HepG2 (cell line): ENCODE data around the gene SPHK2. TPM values are rescaled to one million over a fixed set of nuclear protein-coding genes. Genes with fewer than 3 reads are reported as not detected.

ENCODE experiments used
- ATAC-seq: fragments of 200-7000 bp; cut with Tn5 transposase; 3 replicates; pipeline ENCODE4 v1.9.1; 2020; ENCODE audit warnings: mild to moderate bottlenecking, moderate library complexity
- BruUV-seq: library from RNA; stranded (reverse); fragments of 400-500 nt; replicated peaks from 2 replicates; lab custom pipeline; 2021; lab: Mats Ljungman, UMichigan
- CTCF ChIA-PET: fragments of 300-600 bp; formaldehyde crosslinking; extraction: SDS; loops from one replicate; lab custom pipeline; 2021; ENCODE audit warnings: low total read pairs, inconsistent platforms, low intra/inter-chr PET ratio; lab: Yijun Ruan, JAX
- POLR2A ChIA-PET: fragments of 350-600 bp; sonication (Branson Sonifier 250); formaldehyde crosslinking; loops from one replicate; lab custom pipeline; 2020; ENCODE audit warnings: antibody characterized with exemption, inconsistent platforms; lab: Yijun Ruan, JAX
- DNase-seq: peaks from one replicate; pipeline ENCODE4 v3.0.0-alpha.2; 2015; ENCODE audit warnings: low spot score
- FAIRE-seq: peaks from 3 replicates; lab custom pipeline; 2011; peaks lifted over from hg19 to GRCh38; lab: Jason Lieb, UNC
- H2AFZ ChIP-seq: one replicate; pipeline ENCODE4 v1.6.1; 2011; ENCODE audit warnings: low read length, inconsistent platforms
- H3K27ac ChIP-seq: fragments of 300-600 bp; 3 replicates; pipeline ENCODE4 v1.8.0; 2011; ENCODE audit warnings: mixed run types, mild to moderate bottlenecking, mixed read lengths, low read length, inconsistent platforms; ENCODE audit not compliant: insufficient read depth; ENCODE audit errors: extremely low read length
- H3K27me3 ChIP-seq, 2 experiments: fragments of 200-600 bp in 1 of 2; 2 replicates in 1 of 2; 3 replicates in 1 of 2; pipeline versions ENCODE4 v1.6.0 to v1.8.0; 2011; ENCODE audit warnings: low read length in 2 of 2, mild to moderate bottlenecking in 2 of 2, moderate library complexity in 2 of 2, inconsistent platforms in 1 of 2; ENCODE audit not compliant: insufficient read depth in 2 of 2, control insufficient read depth in 1 of 2
- H3K36me3 ChIP-seq, 2 experiments: fragments of 200-600 bp in 1 of 2; replicated peaks in 1 of 2; 2 replicates in 1 of 2; 3 replicates in 1 of 2; pipeline versions ENCODE4 v1.5.1 to v1.8.0; 2011; ENCODE audit warnings: low read length in 2 of 2, inconsistent platforms in 1 of 2; ENCODE audit not compliant: insufficient read depth in 2 of 2, control insufficient read depth in 1 of 2
- H3K4me1 ChIP-seq: 2 replicates; pipeline ENCODE4 v1.5.1; 2012; ENCODE audit warnings: low read length, inconsistent platforms; ENCODE audit not compliant: insufficient read depth
- H3K4me2 ChIP-seq: 2 replicates; pipeline ENCODE4 v1.6.0; 2011; ENCODE audit warnings: low read depth, low read length, inconsistent platforms
- H3K4me3 ChIP-seq, 3 experiments: fragments of 200-600 bp in 1 of 3; sonication (generic), shearing (Covaris generic) in 1 of 3; replicated peaks in 1 of 3; 2 replicates each; pipeline ENCODE4 v1.5.1; 2011 to 2016; ENCODE audit warnings: low read length in 3 of 3, inconsistent platforms in 2 of 3, low read depth in 2 of 3, mild to moderate bottlenecking in 2 of 3, control low read depth in 1 of 3, mixed read lengths in 1 of 3; ENCODE audit not compliant: insufficient read depth in 1 of 3
- H3K79me2 ChIP-seq: one replicate; pipeline ENCODE4 v1.6.1; 2011; ENCODE audit warnings: low read length, inconsistent platforms; ENCODE audit not compliant: insufficient read depth
- H3K9ac ChIP-seq: 2 replicates; pipeline ENCODE4 v1.6.0; 2011; ENCODE audit warnings: mild to moderate bottlenecking, low read depth, low read length, inconsistent platforms; ENCODE audit not compliant: insufficient read depth
- H3K9me3 ChIP-seq: 2 replicates; pipeline ENCODE4 v1.5.1; 2012; ENCODE audit warnings: mild to moderate bottlenecking, low read length
- H4K20me1 ChIP-seq: 2 replicates; pipeline ENCODE4 v1.6.0; 2011; ENCODE audit warnings: inconsistent platforms, mild to moderate bottlenecking, low read length, moderate library complexity; ENCODE audit not compliant: insufficient read depth
- AGO2 ChIP-seq: fragments of 200-400 bp; formaldehyde crosslinking; optimal IDR thresholded peaks from 2 replicates; pipeline ENCODE3; 2017; ENCODE audit warnings: mild to moderate bottlenecking, low read depth, low read length, moderate library complexity
- BCL6 ChIP-seq: IDR thresholded peaks from 2 replicates; pipeline ENCODE4 v1.6.1; 2016; ENCODE audit warnings: missing genetic modification reagents, missing compliant biosample characterization
- FOXP4 ChIP-seq: sonication (generic); formaldehyde crosslinking; IDR thresholded peaks from 2 replicates; pipeline ENCODE4 v1.4.0; 2020; ENCODE audit warnings: missing genetic modification reagents
- HDAC1 ChIP-seq: sonication (generic); formaldehyde crosslinking; IDR thresholded peaks from 2 replicates; pipeline ENCODE4 v1.5.1; 2020; ENCODE audit warnings: mild to moderate bottlenecking, missing genetic modification reagents
- KAT8 ChIP-seq: IDR thresholded peaks from 2 replicates; pipeline ENCODE4 v1.6.1; 2016; ENCODE audit warnings: missing genetic modification reagents, missing compliant biosample characterization
- KDM3A ChIP-seq: IDR thresholded peaks from 2 replicates; pipeline ENCODE4 v1.6.1; 2018; ENCODE audit warnings: low read depth, missing compliant biosample characterization
- MTERF4 ChIP-seq: sonication (generic); formaldehyde crosslinking; IDR thresholded peaks from 2 replicates; pipeline ENCODE4 v1.8.0; 2023; ENCODE audit warnings: mild to moderate bottlenecking, missing genetic modification reagents
- NFATC3 ChIP-seq: sonication (generic); formaldehyde crosslinking; IDR thresholded peaks from 2 replicates; pipeline ENCODE4 v1.5.1; 2020; ENCODE audit warnings: mild to moderate bottlenecking, missing genetic modification reagents
- NR2C2 ChIP-seq: sonication (generic); formaldehyde crosslinking; IDR thresholded peaks from 2 replicates; pipeline ENCODE4 v1.4.0; 2020; ENCODE audit warnings: missing genetic modification reagents, mild to moderate bottlenecking, moderate library complexity, borderline replicate concordance
- REL ChIP-seq: sonication (generic); formaldehyde crosslinking; conservative IDR thresholded peaks from 2 replicates; pipeline ENCODE4 v1.8.0; 2022; ENCODE audit warnings: mild to moderate bottlenecking, missing genetic modification reagents, moderate library complexity
- REPIN1 ChIP-seq: sonication (generic); formaldehyde crosslinking; IDR thresholded peaks from 2 replicates; pipeline ENCODE4 v1.8.0; 2022; ENCODE audit warnings: missing genetic modification reagents, low read depth, mild to moderate bottlenecking, borderline replicate concordance
- SMC3 ChIP-seq: IDR thresholded peaks from 2 replicates; pipeline ENCODE4 v1.6.1; 2011; ENCODE audit warnings: low read length, improper control_type of control experiment
- ZNF274 ChIP-seq: sonication (generic); formaldehyde crosslinking; IDR thresholded peaks from 2 replicates; pipeline ENCODE4 v1.5.1; 2020; ENCODE audit warnings: mild to moderate bottlenecking, missing genetic modification reagents
- ZNF577 ChIP-seq: sonication (generic); formaldehyde crosslinking; IDR thresholded peaks from 2 replicates; pipeline ENCODE4 v1.4.0; 2020; ENCODE audit warnings: mild to moderate bottlenecking, low read depth, missing genetic modification reagents, borderline replicate concordance
- ZNF614 ChIP-seq: IDR thresholded peaks from 2 replicates; pipeline ENCODE4 v1.6.1; 2018; ENCODE audit warnings: missing biosample characterization, missing genetic modification reagents, inconsistent platforms, borderline replicate concordance
- ZNF770 ChIP-seq: sonication (generic); formaldehyde crosslinking; IDR thresholded peaks from 2 replicates; pipeline ENCODE4 v1.5.0; 2020; ENCODE audit warnings: mild to moderate bottlenecking, missing genetic modification reagents
- WGBS: methylation state at CpG from one replicate; pipeline ENCODE4 v1.1.6; 2017; ENCODE audit warnings: low lambda C conversion rate; 5-methylcytosine and 5-hydroxymethylcytosine counted together
- in situ Hi-C: cut with HindIII; loops from 2 replicates; pipeline ENCODE4 v1.10.0; 2017; ENCODE audit warnings: low pct_unique_long_range_greater_than_20kb; ENCODE audit not compliant: extremely low pct_ligation_motif_present
- intact Hi-C: fragments of 100-400 bp; cut with micrococcal nuclease; formaldehyde crosslinking; loops from one replicate; pipeline ENCODE4 v1.10.0; 2022; ENCODE audit not compliant: unreplicated experiment
- polyA plus RNA-seq, 8 experiments: library from polyadenylated mRNA; depleted of rRNA in 3 of 8; stranded (reverse) in 7 of 8; unstranded in 1 of 8; fragments of >200 nt; fragmentation: Illumina TruSeq in 4 of 8; extraction: Trizol in 4 of 8; gene quantifications; 2 replicates each; pipeline versions ENCODE4 v1.2.1 to v1.2.3, GENCODE V29; 2011 to 2016; ENCODE audit warnings: low read depth in 4 of 8, missing spikeins in 1 of 8, mixed read lengths in 1 of 8; ENCODE audit not compliant: insufficient read depth in 1 of 8
- total RNA-seq, 5 experiments: library from RNA; depleted of rRNA; stranded (reverse); fragments of >200 nt; fragmentation: Illumina TruSeq; extraction: Trizol; gene quantifications; 2 replicates each; pipeline ENCODE4 v1.2.3, GENCODE V29; 2016; ENCODE audit warnings: low read depth in 1 of 5

The SPHK2 gene
- total and polyA plus RNA-seq, 2 of the 13 experiments (the other 11 are each of a cell fraction or from before 2014, with no cell fraction given), result 2.9 to 14.4 TPM

GRCh38 chr19:48646001-48646721 lies 26.9 kb downstream of the SPHK2 start, which contains the start of gene CA11:
TSS of gene CA11 (minus strand) at chr19:48646187. CDS start at chr19:48645632, 555 bp downstream.
- Histone ChIP-seq H2AFZ (peak within 1 kb of the TSS; percentile 86), H3K27me3 (peaks cover 0 to 1% of the 10 kb centered on the region in 2 experiments; a peak in 2 of 5 replicates), H3K27ac (no peak within 1 kb of the TSS), H3K9ac (peak within 1 kb of the TSS; percentile 52), H4K20me1 (no peaks in the 10 kb centered on the region), H3K4me1 (peaks cover 18% of the 10 kb centered on the region), H3K9me3 (no peaks in the 10 kb centered on the region), H3K36me3 (no peaks in the 10 kb centered on the region), H3K4me2 (peak within 1 kb of the TSS; percentile 88), H3K4me3 (peak within 1 kb of the TSS; percentile 52 to 69 (median 59)), H3K79me2 (no peaks in the 10 kb centered on the region)
- BruUV-seq, result no TSS peak
- ChIA-PET POLR2A (interaction anchor here (1.2 to 3.4 kb wide), 8 partner anchors 9 to 161 kb away, joined by 3 to 16 read pairs (median 4); partner anchors contain the start of genes DBP, RPL18 and SPHK2), CTCF (interaction anchor here (0.7 to 1.6 kb wide), 4 partner anchors 9 to 189 kb away, joined by 3 to 10 read pairs (median 5); partner anchors contain the start of gene DBP)
- no peak for FAIRE-seq
- intact Hi-C loops (loop anchor here (2.0 kb wide), 1 partner anchor 35 kb away; no protein-coding TSS in a partner anchor), in situ Hi-C loops (loop anchor here (5.0 kb wide), 2 partner anchors 141 to 196 kb away; no protein-coding TSS in a partner anchor)
- WGBS, result 1% methylated on average over 26 of the region's 33 CpGs
- DNase-seq, result peak; percentile 70
- peak; percentile 92 for ATAC-seq
- TF ChIP-seq ZNF274 (CRISPR knock-in tag) (0 out of 2 replicates have a peak, but pooled peaks have one; percentile 37), ZNF577 (CRISPR knock-in tag) (no peak), SMC3 (peak; percentile 25; the same call in 1 of the 2 replicates), NR2C2 (CRISPR knock-in tag) (no peak), ZNF770 (CRISPR knock-in tag) (0 out of 2 replicates have a peak, but pooled peaks have one; percentile 10), REPIN1 (CRISPR knock-in tag) (peak; percentile 25; the same call in 1 of the 2 replicates), BCL6 (CRISPR knock-in tag) (peak; percentile 18; the same call in 1 of the 2 replicates), ZNF614 (CRISPR knock-in tag) (peak; percentile 62; the same call in 1 of the 2 replicates), NFATC3 (CRISPR knock-in tag) (peak; percentile 56; the same call in 1 of the 2 replicates), HDAC1 (CRISPR knock-in tag) (peak; percentile 43), REL (CRISPR knock-in tag) (0 out of 2 replicates have a peak, but pooled peaks have one; percentile 35), KAT8 (CRISPR knock-in tag) (0 out of 2 replicates have a peak, but pooled peaks have one; percentile 27), FOXP4 (CRISPR knock-in tag) (no peak), MTERF4 (CRISPR knock-in tag) (no peak), KDM3A (CRISPR knock-in tag) (peak; percentile 93; the same call in 1 of the 2 replicates), AGO2 (no peak)
